Parathyroid adenoma (tissue), 2 donors: ENCODE data around the gene MYO6.

Source experiments
- H2AFZ ChIP-seq: fragments of 300-600 bp; sonication (generic); one replicate; pipeline ENCODE4 v1.7.0; 2017; ENCODE audit warnings: antibody characterized with exemption, mild to moderate bottlenecking
- H3K27ac ChIP-seq: fragments of 300-600 bp; sonication (generic); one replicate; pipeline ENCODE4 v1.7.0; 2017
- H3K27me3 ChIP-seq: fragments of 300-600 bp; sonication (generic); one replicate; pipeline ENCODE4 v1.7.0; 2017; ENCODE audit warnings: low read length; ENCODE audit not compliant: control insufficient read depth, insufficient read depth
- H3K36me3 ChIP-seq: fragments of 300-600 bp; sonication (generic); one replicate; pipeline ENCODE4 v1.7.0; 2017; ENCODE audit warnings: low read length; ENCODE audit not compliant: control insufficient read depth, insufficient read depth
- H3K4me1 ChIP-seq: fragments of 300-600 bp; sonication (generic); one replicate; pipeline ENCODE4 v1.7.0; 2017; ENCODE audit warnings: control low read depth
- H3K4me2 ChIP-seq: fragments of 300-600 bp; sonication (generic); one replicate; pipeline ENCODE4 v1.7.0; 2017; ENCODE audit warnings: low read length
- H3K4me3 ChIP-seq: fragments of 300-600 bp; sonication (generic); one replicate; pipeline ENCODE4 v1.7.0; 2017; ENCODE audit warnings: low read depth, low read length
- H3K79me2 ChIP-seq: fragments of 300-600 bp; sonication (generic); one replicate; pipeline ENCODE4 v1.7.0; 2017; ENCODE audit warnings: control low read depth
- H3K9ac ChIP-seq: fragments of 300-600 bp; sonication (generic); one replicate; pipeline ENCODE4 v1.7.0; 2017; ENCODE audit warnings: mild to moderate bottlenecking
- H3K9me3 ChIP-seq: fragments of 300-600 bp; sonication (generic); one replicate; pipeline ENCODE4 v1.7.0; 2017; ENCODE audit warnings: low read length; ENCODE audit not compliant: control insufficient read depth
- TF ChIP-seq, protein P1 (sequence below): fragments of 300-600 bp; sonication (generic); IDR thresholded peaks from one replicate; pipeline ENCODE4 v1.7.0; 2017; ENCODE audit warnings: antibody characterized with exemption, mild to moderate bottlenecking
- donor health status: primary hyperparathyroidism.

The MYO6 gene

DNA sequence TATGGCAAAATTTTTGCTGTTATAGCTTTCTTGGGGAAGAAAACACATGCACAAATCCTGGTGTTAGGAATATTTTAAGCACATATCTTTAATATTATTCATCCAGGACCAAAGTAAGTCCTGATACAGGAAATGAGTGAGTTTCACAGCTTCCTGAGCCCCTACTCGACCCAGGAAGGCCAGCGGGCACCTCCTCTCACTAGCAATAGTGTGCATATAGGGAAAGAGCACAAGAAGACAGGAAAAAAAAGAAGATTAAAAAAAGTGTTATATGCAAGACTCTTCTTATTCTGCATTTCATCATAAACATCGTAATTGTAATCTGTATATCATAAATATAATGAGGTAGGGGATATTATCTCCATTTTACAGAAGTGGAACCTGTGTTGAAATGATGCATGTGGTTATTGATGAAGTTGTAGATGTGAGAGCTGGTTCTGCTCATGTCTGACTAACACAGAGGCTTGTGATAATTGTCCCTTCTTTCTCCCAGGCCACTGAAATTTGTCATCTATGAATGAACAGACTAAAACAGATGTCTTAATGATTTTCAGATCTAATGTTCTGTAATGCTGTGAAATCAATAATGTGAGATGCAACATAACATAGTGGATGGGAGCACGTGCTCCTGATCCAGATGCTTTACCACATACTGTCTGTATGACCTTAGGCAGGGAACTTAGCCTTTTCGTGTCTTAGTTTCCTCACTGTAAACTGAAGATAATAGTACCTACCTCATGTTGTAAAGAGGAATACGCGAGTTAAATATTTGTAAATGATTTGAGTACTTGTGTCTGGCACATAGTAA lies 101.2 kb downstream of the MYO6 start:
- Histone ChIP-seq H3K36me3 (no peaks in the 10 kb centered on the region), H3K4me3 (no peak overlapping the region), H3K79me2 (no peaks in the 10 kb centered on the region), H3K27me3 (no peaks in the 10 kb centered on the region), H3K9ac (no peak overlapping the region), H3K4me1 (peaks cover 5% of the 10 kb centered on the region), H3K4me2 (no peak overlapping the region), H2AFZ (no peak overlapping the region), H3K9me3 (no peaks in the 10 kb centered on the region), H3K27ac (no peak overlapping the region)
- TF ChIP-seq, protein P1, sequence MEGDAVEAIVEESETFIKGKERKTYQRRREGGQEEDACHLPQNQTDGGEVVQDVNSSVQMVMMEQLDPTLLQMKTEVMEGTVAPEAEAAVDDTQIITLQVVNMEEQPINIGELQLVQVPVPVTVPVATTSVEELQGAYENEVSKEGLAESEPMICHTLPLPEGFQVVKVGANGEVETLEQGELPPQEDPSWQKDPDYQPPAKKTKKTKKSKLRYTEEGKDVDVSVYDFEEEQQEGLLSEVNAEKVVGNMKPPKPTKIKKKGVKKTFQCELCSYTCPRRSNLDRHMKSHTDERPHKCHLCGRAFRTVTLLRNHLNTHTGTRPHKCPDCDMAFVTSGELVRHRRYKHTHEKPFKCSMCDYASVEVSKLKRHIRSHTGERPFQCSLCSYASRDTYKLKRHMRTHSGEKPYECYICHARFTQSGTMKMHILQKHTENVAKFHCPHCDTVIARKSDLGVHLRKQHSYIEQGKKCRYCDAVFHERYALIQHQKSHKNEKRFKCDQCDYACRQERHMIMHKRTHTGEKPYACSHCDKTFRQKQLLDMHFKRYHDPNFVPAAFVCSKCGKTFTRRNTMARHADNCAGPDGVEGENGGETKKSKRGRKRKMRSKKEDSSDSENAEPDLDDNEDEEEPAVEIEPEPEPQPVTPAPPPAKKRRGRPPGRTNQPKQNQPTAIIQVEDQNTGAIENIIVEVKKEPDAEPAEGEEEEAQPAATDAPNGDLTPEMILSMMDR: no peak

DNA sequence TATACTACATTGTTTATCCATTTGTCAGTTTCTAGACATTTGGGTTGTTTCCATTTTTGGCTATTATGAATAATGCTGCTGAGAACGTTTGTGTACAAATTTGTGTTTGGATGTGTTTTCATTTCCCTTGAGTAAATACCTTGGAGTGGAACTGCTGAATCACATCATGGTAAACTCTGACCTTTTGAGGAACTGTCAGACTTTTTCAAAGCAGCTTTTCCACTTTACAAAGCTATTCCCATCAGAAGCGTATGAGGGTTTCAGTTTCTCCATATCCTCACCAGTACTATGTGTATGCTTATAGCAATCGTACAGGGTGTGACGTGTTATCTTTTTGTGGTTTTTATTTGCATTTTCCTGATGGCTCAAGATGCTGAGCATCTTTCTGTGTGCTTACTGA lies 103.7 kb downstream of the MYO6 start:
- TF ChIP-seq, protein P1: no peak
- H3K79me2 ChIP-seq: no peaks in the 10 kb centered on the region
- no peak overlapping the region for H2AFZ ChIP-seq
- no peak overlapping the region for H3K27ac ChIP-seq
- peaks cover 5% of the 10 kb centered on the region for H3K4me1 ChIP-seq
- H3K27me3 ChIP-seq: no peaks in the 10 kb centered on the region
- no peaks in the 10 kb centered on the region for H3K36me3 ChIP-seq
- H3K4me2 ChIP-seq: no peak overlapping the region
- H3K4me3 ChIP-seq: no peak overlapping the region
- no peaks in the 10 kb centered on the region for H3K9me3 ChIP-seq
- H3K9ac ChIP-seq: no peak overlapping the region

DNA sequence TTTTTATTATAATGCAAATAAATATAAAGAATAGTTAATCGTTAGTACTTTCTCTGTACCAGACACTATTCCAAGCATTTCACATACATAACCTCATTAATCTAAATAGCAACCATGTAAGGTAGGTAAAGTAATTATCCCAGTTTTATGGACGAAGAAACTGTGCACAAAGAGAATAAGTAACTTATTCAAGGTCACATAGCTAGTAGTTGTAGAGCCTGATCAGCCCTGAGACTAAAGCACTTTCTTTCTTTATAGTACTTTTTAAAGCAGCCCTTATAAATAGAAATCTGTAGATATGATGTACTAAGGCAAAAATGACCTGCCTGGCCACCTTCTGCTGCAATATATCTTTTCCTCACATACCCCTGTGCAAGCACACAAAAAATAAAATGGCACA lies 104.8 kb downstream of the MYO6 start:
- TF ChIP-seq, protein P1: no peak
- no peak overlapping the region for H3K4me3 ChIP-seq
- H2AFZ ChIP-seq: no peak overlapping the region
- no peaks in the 10 kb centered on the region for H3K79me2 ChIP-seq
- peaks cover 5% of the 10 kb centered on the region for H3K4me1 ChIP-seq
- no peak overlapping the region for H3K4me2 ChIP-seq
- H3K9ac ChIP-seq: no peak overlapping the region
- H3K27ac ChIP-seq: no peak overlapping the region
- no peaks in the 10 kb centered on the region for H3K27me3 ChIP-seq
- no peaks in the 10 kb centered on the region for H3K36me3 ChIP-seq
- no peaks in the 10 kb centered on the region for H3K9me3 ChIP-seq

DNA sequence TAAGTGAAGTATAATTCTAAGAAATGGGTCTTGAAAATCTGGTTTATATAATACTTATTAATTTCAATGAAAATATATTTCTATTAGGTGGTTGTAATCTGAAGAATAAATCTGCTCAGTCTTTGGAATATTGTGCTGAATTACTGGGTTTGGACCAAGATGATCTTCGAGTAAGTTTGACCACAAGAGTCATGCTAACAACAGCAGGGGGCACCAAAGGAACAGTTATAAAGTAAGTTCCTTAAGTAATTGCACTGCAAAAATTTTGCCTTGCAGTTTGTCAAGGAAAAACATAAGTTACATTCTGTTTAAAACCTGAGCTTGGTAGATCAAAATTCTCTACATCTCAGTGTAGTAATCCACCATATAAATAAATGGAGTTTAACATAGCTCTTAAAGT lies 106.0 kb downstream of the MYO6 start:
- no peak overlapping the region for H3K4me3 ChIP-seq
- no peak overlapping the region for H3K9ac ChIP-seq
- TF ChIP-seq, protein P1: no peak
- no peak overlapping the region for H3K4me2 ChIP-seq
- H3K36me3 ChIP-seq: no peaks in the 10 kb centered on the region
- peaks cover under 1% of the 10 kb centered on the region for H3K4me1 ChIP-seq
- H3K9me3 ChIP-seq: no peaks in the 10 kb centered on the region
- H3K27me3 ChIP-seq: no peaks in the 10 kb centered on the region
- no peak overlapping the region for H3K27ac ChIP-seq
- H3K79me2 ChIP-seq: no peaks in the 10 kb centered on the region
- no peak overlapping the region for H2AFZ ChIP-seq

DNA sequence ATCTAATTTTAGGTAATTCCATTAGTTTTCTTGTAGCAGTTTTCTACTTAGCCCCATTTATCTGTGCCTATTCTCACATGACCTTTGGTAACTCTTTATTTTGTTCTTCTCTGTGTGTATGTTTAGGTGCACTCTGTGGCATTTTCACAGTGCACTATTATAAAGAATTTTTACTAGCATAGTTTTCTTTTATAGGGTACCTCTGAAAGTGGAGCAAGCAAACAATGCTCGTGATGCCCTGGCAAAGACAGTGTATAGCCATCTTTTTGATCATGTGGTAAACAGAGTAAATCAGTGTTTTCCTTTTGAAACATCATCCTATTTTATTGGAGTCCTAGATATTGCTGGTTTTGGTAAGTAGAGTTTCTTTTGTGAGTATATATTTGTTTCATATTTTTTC lies 107.9 kb downstream of the MYO6 start:
- TF ChIP-seq, protein P1: no peak
- Histone ChIP-seq H3K79me2 (no peaks in the 10 kb centered on the region), H3K4me3 (no peak overlapping the region), H2AFZ (no peak overlapping the region), H3K4me1 (no peaks in the 10 kb centered on the region), H3K27me3 (no peaks in the 10 kb centered on the region), H3K9ac (no peak overlapping the region), H3K27ac (no peak overlapping the region), H3K36me3 (no peaks in the 10 kb centered on the region), H3K4me2 (no peak overlapping the region), H3K9me3 (no peaks in the 10 kb centered on the region)
